GM23248 (cell line): Measurements from ENCODE around the gene SFMBT2.

Source experiments
- EZH2 ChIP-seq: fragments of 200-600 bp; sonication (generic); IDR thresholded peaks from 2 replicates; pipeline ENCODE4 v1.6.1; 2018; ENCODE audit warnings: antibody characterized with exemption, mild to moderate bottlenecking; ENCODE audit not compliant: insufficient read depth, poor library complexity, severe bottlenecking
- EZH2phosphoT487 ChIP-seq: fragments of 200-600 bp; sonication (generic); IDR thresholded peaks from 2 replicates; pipeline ENCODE4 v1.6.1; 2018; ENCODE audit warnings: antibody characterized with exemption, moderate library complexity, mild to moderate bottlenecking, low read depth; ENCODE audit not compliant: insufficient read depth

GRCh38 chr10:7419998-7420397 lies 9.2 kb upstream of the SFMBT2 start:
- no peak for TF ChIP-seq EZH2
- TF ChIP-seq EZH2phosphoT487: no peak
